T-helper 17 cell (primary cell): ENCODE measurements around the gene TFPI. TPM values are rescaled to one million over a fixed set of nuclear protein-coding genes. Genes with fewer than 3 reads are reported as not detected.

ENCODE experiments used
- ATAC-seq: fragments of 150-1000 bp; cut with Tn5 transposase; 2 replicates; pipeline ENCODE4 v1.10.0; 2021; ENCODE audit warnings: mild to moderate bottlenecking, moderate library complexity
- DNase-seq, 3 donors: peaks; one replicate each; pipeline versions ENCODE4 v3.0.0 to v3.0.0-alpha.2; 2020 to 2021
- H3K9me3 ChIP-seq: one replicate; pipeline ENCODE4 v1.7.0; 2013; ENCODE audit warnings: low read length, mild to moderate bottlenecking; ENCODE audit not compliant: control insufficient read depth, poor library complexity, severe bottlenecking
- H3K27ac Mint-ChIP-seq: one replicate; pipeline ENCODE4 v1.8.0; 2022; ENCODE audit warnings: mild to moderate bottlenecking, moderate library complexity, mixed read lengths
- H3K27me3 Mint-ChIP-seq: one replicate; pipeline ENCODE4 v1.8.0; 2022; ENCODE audit warnings: mixed read lengths
- H3K36me3 Mint-ChIP-seq: one replicate; pipeline ENCODE4 v1.8.0; 2022; ENCODE audit warnings: low read depth, mixed read lengths
- H3K4me1 Mint-ChIP-seq: one replicate; pipeline ENCODE4 v1.8.0; 2022; ENCODE audit warnings: mild to moderate bottlenecking, mixed read lengths
- H3K4me3 Mint-ChIP-seq: one replicate; pipeline ENCODE4 v1.8.0; 2022; ENCODE audit warnings: mild to moderate bottlenecking, moderate library complexity, mixed read lengths
- total RNA-seq, 4 donors: library from RNA in 2 of 4; stranded (reverse) in 2 of 4; gene quantifications; one replicate each; pipeline ENCODE4 v1.2.3 and lab custom pipeline; 2022 to 2026

TFPI gene
- total RNA-seq (1 to 10 TPM in 1 of 2 donors, under 1 TPM in 1; 0.32 to 4.8 TPM), total RNA-seq (lab: John Stamatoyannopoulos, UW) (0 to 0.46 reads per million in 2 donors)

DNA sequence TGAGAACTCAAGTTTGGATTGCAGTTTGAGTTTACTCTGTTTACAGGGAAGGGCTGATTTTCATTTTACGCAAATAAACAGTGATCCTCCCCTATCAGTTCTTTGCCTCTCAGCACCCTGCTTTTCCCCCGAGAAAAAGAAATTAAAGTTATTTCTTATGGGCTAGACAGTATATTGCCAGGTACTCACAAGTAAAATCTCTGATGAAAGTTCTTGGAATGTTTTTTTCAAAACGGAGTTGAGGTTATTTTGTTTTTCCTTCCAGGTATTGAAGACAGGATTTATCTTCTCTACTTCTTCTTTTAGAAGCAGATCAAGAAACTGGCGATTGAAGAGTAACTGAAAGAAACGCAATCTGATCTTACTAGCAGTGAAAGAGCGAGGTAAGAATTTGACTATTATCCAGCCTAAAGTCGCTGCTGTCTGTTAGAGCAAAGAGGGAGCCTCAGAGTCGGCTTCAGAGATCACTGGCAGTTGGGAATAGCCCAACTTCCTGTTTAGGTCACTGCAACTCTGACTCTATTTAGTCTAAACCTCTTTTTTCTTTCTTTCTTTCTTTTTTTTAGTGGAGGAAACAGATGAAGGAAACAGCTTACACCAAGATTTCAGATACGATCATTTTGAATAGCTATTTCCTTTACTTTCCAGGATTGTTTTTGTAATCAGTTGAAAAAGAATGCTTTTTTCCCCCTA is at the start of gene TFPI:
TFPI (minus strand) TSS at position 425 of the 693 bp plus-strand sequence. CDS start 50,667 bp downstream, outside the sequence.
- no peaks in the 10 kb centered on the region for H3K27me3 Mint-ChIP-seq
- no peak within 1 kb of the TSS for H3K4me3 Mint-ChIP-seq
- H3K36me3 Mint-ChIP-seq, result no peaks in the 10 kb centered on the region

DNA sequence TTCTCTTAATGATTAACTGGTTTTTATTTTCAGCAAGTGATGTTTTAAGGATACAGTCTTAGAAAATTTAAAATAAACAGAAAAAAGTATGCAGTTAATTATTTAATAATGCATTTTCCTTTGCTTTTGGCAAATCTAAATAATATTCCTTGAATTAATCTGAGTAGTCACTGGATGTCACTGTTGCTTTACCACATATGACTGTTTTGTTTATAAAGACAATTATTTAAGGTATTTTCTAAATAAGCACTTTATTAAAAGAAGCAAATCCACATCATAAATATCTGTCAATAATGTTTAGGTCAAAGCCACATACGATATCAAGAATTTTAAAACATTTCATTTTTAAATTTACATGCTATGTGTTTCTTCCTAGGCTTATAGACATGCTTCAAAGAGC is 40.6 kb upstream of the TFPI start:
- Mint-ChIP-seq H3K27me3 (no peaks in the 10 kb centered on the region), H3K27ac (no peak overlapping the region), H3K4me3 (no peak overlapping the region), H3K36me3 (no peaks in the 10 kb centered on the region), H3K4me1 (no peaks in the 10 kb centered on the region)
- ATAC-seq (no peak), DNase-seq (no peak)
- H3K9me3 ChIP-seq, result no peaks in the 10 kb centered on the region

More for the DNA sequence above, at the start of gene TFPI:
- ATAC-seq (no peak), DNase-seq (no peak)
- H3K4me1 Mint-ChIP-seq, result peaks cover 4% of the 10 kb centered on the region
- H3K9me3 ChIP-seq, result no peaks in the 10 kb centered on the region
- no peak within 1 kb of the TSS for H3K27ac Mint-ChIP-seq

DNA sequence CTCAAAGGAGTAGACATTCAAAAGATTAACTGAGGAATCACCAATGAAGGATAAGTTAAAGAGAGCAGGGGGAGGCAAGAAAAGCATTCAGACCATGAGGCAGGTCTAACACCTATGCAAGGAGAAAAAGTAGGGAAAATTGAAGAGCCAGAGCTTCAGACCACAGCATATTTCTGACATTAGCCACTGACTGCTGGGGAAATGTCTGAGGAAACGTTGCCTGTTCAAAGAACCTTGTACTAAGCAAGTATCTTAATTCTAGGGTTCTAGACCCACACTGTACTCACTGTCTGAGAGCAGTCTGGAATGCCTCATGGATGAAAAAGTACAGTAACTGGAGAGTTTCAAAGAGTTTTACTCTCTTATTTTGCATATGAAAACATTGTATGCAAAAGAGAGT is 39.5 kb upstream of the TFPI start:
- no peak for DNase-seq
- Mint-ChIP-seq H3K4me1 (no peaks in the 10 kb centered on the region), H3K27ac (no peak overlapping the region)

DNA sequence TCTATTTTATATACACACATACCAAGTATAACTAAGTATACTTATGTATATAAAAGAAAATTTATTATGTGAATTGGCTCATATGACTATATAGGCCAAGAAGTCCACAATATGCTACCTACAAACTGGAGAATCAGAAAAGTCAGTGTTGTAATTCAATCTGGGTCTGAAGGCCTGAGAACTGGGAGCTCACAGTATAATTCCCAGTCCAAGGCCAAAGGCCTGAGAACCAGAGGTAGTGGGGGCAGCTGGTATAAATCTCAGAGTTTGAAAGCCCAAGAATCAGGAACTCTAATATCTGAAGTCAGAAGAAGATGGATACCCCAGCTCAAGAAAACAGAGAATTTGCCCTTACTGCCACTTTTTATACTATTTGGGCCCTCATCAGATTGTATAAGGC is 38.9 kb upstream of the TFPI start:
- Mint-ChIP-seq H3K4me3 (no peak overlapping the region), H3K4me1 (no peaks in the 10 kb centered on the region), H3K27me3 (no peaks in the 10 kb centered on the region), H3K27ac (no peak overlapping the region), H3K36me3 (no peaks in the 10 kb centered on the region)
- H3K9me3 ChIP-seq, result no peaks in the 10 kb centered on the region
- ATAC-seq, result no peak
- no peak for DNase-seq

More for the DNA sequence above, 39.5 kb upstream of the TFPI start:
- H3K9me3 ChIP-seq, result no peaks in the 10 kb centered on the region
- no peak for ATAC-seq
- Mint-ChIP-seq H3K4me3 (no peak overlapping the region), H3K36me3 (no peaks in the 10 kb centered on the region), H3K27me3 (no peaks in the 10 kb centered on the region)

DNA sequence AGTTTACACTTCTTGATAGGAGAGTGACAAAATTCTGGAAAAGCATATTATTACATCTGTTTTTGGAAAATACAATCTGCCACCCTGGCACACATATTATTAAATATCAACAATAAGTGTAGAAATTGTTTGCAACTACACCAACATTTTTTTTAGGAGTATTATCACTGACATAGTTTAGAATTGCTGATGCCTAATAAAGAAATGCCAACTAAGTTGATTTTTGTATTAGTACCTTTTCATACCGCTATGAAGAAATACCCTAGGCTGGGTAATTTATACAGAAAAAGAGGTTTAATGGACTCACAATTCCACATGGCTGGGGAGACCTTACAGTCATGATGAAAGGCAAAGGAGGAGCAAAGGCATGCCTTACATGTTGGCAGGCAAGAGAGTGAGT is 35.9 kb upstream of the TFPI start:
- ATAC-seq (no peak), DNase-seq (no peak)
- H3K9me3 ChIP-seq, result no peaks in the 10 kb centered on the region
- Mint-ChIP-seq H3K27me3 (no peaks in the 10 kb centered on the region), H3K36me3 (no peaks in the 10 kb centered on the region), H3K4me1 (peaks cover 5% of the 10 kb centered on the region), H3K4me3 (no peak overlapping the region), H3K27ac (no peak overlapping the region)

DNA sequence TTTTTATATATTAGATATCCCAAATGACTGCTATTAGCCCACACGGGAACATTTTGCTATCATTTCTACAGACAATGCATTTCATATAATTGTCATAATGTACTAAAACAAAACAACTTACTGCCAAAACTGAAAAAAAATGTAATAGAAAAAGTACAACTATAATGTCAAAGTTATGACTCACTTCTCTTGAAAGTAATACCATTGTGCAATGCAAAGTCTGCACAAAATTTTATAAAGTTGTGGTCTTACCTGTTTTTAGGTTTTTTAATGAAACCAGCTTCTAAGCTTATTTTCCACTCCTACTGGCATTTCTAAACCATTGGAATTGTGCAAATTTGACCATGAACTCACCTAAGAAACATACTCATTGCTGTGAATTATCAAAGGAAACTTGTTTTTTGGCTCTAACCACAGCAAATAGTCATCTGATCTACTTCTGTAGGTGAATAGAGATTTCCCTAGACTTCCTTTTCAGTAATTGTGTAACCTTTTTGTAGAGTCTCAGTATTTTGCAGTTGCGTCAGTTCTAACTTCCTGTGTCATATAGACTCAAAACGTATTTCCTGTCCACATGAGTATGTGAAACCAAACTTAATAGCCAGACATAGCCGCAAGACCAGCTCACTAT is 31.9 kb upstream of the TFPI start:
- no peaks in the 10 kb centered on the region for H3K36me3 Mint-ChIP-seq
- no peak overlapping the region for H3K27ac Mint-ChIP-seq
- no peak overlapping the region for H3K4me3 Mint-ChIP-seq
- H3K9me3 ChIP-seq, result no peaks in the 10 kb centered on the region
- ATAC-seq, result peak; percentile 36
- DNase-seq, result no peak
- peaks cover 6% of the 10 kb centered on the region for H3K27me3 Mint-ChIP-seq
- peaks cover 7% of the 10 kb centered on the region for H3K4me1 Mint-ChIP-seq

DNA sequence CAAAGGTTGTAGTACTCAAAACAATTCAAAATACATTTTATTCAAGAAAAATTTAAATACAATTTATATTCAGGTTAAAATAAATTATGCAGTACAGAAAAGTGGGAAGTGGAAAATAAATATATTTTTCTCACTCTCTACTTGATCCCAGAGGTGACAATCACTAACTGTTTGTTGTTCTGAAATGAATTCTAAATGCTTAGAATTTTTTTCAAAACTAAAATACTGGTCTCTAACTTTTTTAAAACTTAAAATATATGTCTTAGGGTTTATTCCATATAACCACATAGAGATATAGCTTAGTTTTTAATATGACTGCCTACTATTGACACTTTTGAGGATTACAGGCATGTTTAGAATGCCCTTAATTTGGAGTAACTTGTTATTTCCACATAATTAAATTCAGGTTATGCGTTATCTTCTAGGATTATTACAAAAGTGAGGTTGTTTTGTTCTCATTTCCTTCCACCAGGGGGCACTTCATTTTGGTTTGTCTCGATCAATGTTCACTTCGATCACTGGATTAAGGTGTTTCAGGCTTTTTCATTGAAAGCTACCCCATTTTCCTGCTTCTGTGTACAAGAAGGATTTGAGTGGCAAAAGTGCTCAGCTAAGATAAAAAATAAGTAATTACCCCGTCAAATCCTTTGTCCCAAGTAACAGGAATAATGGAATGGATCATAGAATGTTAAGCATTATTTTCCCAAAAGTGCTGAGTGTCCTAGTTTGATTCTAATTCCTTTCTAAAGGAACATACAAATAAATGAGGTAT is 27.1 kb upstream of the TFPI start:
- peaks cover 6% of the 10 kb centered on the region for H3K27me3 Mint-ChIP-seq
- no peak for DNase-seq
- H3K27ac Mint-ChIP-seq, result no peak overlapping the region
- no peaks in the 10 kb centered on the region for H3K36me3 Mint-ChIP-seq
- H3K4me3 Mint-ChIP-seq, result no peak overlapping the region
- no peaks in the 10 kb centered on the region for H3K9me3 ChIP-seq
- H3K4me1 Mint-ChIP-seq, result peaks cover 5% of the 10 kb centered on the region
- ATAC-seq, result no peak

DNA sequence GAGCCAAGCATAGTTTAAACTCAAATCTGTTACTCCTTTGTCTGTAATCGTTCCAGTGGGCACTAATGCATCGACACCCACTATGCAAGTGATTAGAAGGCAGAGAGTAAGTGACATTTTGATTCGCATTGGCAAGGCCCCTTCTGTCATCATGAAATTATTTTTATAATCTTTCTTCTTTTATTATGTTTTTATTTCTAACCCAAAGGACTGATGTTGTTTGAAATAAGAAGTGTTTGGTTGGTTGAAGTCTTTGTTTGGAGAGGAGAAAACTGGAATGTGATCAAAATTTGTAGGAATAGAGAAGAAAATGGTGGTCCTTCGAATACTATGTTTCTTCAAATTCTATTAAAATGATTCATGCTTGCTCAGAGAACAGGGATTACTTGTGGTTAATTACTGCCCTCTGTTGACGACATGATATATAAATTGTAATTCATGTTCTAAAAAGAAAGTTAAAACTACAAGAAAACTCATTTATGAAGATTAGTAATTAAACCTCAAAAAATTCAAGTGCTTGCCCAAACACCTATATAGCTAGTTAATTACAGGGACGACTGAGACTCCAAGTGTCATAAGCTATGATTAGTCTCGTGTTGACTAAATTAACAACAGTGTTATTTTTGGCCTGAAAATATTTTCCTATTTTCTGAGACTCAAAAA is 26.4 kb upstream of the TFPI start:
- Mint-ChIP-seq H3K27ac (no peak overlapping the region), H3K4me3 (no peak overlapping the region), H3K36me3 (no peaks in the 10 kb centered on the region), H3K27me3 (peaks cover 6% of the 10 kb centered on the region), H3K4me1 (peaks cover 2% of the 10 kb centered on the region)
- no peak for ATAC-seq
- no peak for DNase-seq
- no peaks in the 10 kb centered on the region for H3K9me3 ChIP-seq

DNA sequence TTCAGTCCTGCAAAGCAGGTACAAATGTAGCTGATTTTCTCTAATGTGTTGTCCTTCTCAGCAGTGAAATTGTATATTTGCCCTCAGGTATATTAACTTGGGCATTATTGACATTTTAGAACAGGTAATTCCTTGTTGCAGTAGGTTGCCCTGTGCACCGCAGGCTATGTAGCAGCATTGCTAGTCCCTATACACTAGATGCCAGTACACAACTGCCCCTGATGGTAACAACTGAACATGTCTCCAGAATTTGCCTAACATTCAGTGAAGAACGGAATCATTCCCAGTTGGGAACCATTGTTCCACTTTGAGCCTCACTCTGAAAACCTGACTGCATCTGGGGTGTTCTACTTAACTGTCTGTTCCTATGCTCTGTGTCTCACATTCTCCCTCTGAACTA is 23.1 kb upstream of the TFPI start:
- DNase-seq (no peak), ATAC-seq (no peak)
- peaks cover 2% of the 10 kb centered on the region for H3K4me1 Mint-ChIP-seq
- no peak overlapping the region for H3K27ac Mint-ChIP-seq
- H3K27me3 Mint-ChIP-seq, result no peaks in the 10 kb centered on the region
- H3K36me3 Mint-ChIP-seq, result no peaks in the 10 kb centered on the region
- H3K9me3 ChIP-seq, result no peaks in the 10 kb centered on the region
- no peak overlapping the region for H3K4me3 Mint-ChIP-seq

DNA sequence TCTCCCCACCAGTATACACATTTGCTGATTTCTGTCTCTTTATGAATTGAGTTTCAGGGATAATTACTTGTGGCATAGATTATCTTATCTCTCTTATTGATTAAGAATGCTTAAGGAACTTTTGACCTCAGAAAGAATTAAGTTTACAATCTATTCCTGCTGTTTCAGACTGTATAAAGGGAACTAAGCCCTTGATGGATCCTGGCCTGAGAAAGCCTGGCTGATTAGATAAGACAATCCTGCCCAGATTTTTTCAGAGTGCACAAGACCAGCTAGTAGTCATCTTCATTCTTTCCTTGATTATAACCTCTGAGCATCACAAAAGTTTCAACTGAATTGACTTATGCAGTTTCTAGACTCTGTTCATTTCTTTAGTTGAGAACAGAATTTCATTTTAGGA is 22.7 kb upstream of the TFPI start:
- H3K36me3 Mint-ChIP-seq, result no peaks in the 10 kb centered on the region
- no peak for DNase-seq
- no peak for ATAC-seq
- H3K27me3 Mint-ChIP-seq, result no peaks in the 10 kb centered on the region
- H3K4me3 Mint-ChIP-seq, result no peak overlapping the region
- H3K9me3 ChIP-seq, result no peaks in the 10 kb centered on the region
- H3K4me1 Mint-ChIP-seq, result peaks cover 2% of the 10 kb centered on the region
- H3K27ac Mint-ChIP-seq, result no peak overlapping the region

DNA sequence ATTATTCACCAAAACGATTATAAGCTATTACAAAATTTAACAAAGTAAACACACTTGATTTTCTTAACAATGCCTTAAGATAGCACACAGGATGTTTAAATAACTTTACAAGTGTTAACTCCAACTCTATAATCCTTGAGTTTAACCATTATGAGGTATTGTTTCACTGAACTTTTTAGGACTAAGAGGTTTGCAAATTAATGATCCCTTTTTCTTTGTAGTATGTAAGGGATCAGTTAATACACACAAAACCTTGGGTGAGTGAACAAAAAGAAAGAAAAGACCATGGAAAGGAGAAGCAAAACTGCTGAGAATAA is 21.5 kb upstream of the TFPI start:
- Mint-ChIP-seq H3K36me3 (no peaks in the 10 kb centered on the region), H3K27ac (no peak overlapping the region), H3K27me3 (no peaks in the 10 kb centered on the region), H3K4me1 (no peaks in the 10 kb centered on the region), H3K4me3 (no peak overlapping the region)
- ATAC-seq, result no peak
- H3K9me3 ChIP-seq, result no peaks in the 10 kb centered on the region
- no peak for DNase-seq

DNA sequence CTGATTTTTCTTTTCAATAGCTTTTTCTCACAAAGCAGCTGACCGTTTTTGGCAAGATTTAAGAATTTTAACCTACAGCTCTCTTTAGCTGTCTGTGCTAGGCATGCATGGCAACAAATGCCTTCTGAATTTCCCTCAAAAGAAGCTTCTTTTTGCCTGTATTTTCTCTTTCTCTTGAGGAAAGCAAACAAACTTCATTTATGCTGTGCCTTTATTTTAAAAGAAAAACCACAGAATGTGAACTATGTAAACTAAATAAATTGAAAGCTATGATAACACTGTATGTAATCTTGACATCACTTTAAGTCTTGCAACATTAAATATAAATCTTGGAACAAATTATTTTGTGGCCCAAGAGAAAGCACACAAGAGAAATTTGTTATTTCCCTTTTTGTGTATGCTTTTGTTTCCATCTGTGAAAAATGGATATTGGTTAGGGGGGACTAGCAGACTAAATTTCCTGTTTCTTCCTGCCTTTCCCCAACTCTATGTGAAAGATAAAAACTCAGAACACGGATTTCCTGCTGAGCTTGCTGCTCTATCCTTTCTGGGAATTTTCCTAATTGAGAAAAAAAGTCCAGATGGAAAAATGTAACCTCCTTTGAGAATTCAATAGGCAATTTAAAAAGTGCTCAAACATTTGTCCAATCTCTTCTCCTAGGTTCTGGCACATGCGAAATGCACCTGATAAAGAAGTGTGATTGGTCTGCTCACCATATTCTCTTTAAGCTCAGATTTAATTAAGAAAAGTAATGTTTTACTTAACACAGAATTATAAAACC is 20.9 kb upstream of the TFPI start:
- H3K9me3 ChIP-seq, result no peaks in the 10 kb centered on the region
- no peak overlapping the region for H3K4me3 Mint-ChIP-seq
- H3K27ac Mint-ChIP-seq, result no peak overlapping the region
- no peaks in the 10 kb centered on the region for H3K36me3 Mint-ChIP-seq
- DNase-seq, result no peak
- no peak for ATAC-seq
- H3K27me3 Mint-ChIP-seq, result no peaks in the 10 kb centered on the region
- no peaks in the 10 kb centered on the region for H3K4me1 Mint-ChIP-seq

DNA sequence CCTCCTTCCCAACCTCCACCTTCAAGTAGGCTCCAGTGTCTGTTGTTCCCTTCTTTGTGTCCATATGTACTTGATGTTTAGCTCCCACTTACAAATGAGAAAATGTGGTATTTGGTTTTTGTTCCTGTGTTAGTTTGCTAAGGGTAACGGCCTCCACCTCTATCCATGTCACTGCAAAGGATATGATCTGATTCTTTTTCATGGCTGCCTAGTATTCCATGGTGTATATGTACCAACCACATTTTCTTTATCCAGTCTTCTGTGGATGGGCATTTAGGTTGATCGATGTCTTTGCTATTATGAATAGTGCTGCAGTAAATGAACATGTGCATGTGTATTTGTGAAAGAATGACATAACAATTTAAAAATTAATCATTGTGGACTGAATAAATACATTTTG is 19.5 kb upstream of the TFPI start:
- Mint-ChIP-seq H3K36me3 (no peaks in the 10 kb centered on the region), H3K4me3 (no peak overlapping the region), H3K27ac (no peak overlapping the region), H3K27me3 (no peaks in the 10 kb centered on the region), H3K4me1 (no peaks in the 10 kb centered on the region)
- DNase-seq (no peak), ATAC-seq (no peak)
- H3K9me3 ChIP-seq, result no peaks in the 10 kb centered on the region
